K562 (cell line): ENCODE measurements around the gene BTBD2. TPM values are rescaled to one million over a fixed set of nuclear protein-coding genes. Genes with fewer than 3 reads are reported as not detected.

Experiments used
- CREBBP ChIP-seq: IDR thresholded peaks from one replicate; pipeline ENCODE4 v1.6.1; 2012; ENCODE audit warnings: low read depth, mild to moderate bottlenecking, control low read depth, inconsistent platforms, low read length
- ELF4 ChIP-seq: fragments of 450-650 bp; formaldehyde crosslinking; IDR thresholded peaks from 2 replicates; pipeline ENCODE4 v1.4.0; 2022; ENCODE audit warnings: missing genetic modification characterization
- ETV6 ChIP-seq, 3 experiments: fragments of 150-350 bp in 1 of 3; sonication (generic) in 1 of 3; formaldehyde crosslinking in 1 of 3; IDR thresholded peaks; 2 replicates each; pipeline versions ENCODE4 v1.6.1 to v1.8.0; 2014 to 2022; ENCODE audit warnings: borderline replicate concordance in 2 of 3, low read depth in 2 of 3, antibody characterized with exemption in 1 of 3, low read length in 1 of 3, mild to moderate bottlenecking in 1 of 3, missing genetic modification reagents in 1 of 3
- EZH2 ChIP-seq: IDR thresholded peaks from 2 replicates; pipeline ENCODE4 v1.6.1; 2012; ENCODE audit warnings: low read depth, mild to moderate bottlenecking, inconsistent platforms, low read length, borderline replicate concordance
- HMG20B ChIP-seq: fragments of 250-450 bp; sonication (Bioruptor Pico); IDR thresholded peaks from 2 replicates; pipeline ENCODE4 v1.5.0; 2021; ENCODE audit warnings: mild to moderate bottlenecking
- KDM5B ChIP-seq: fragments of 200-600 bp; sonication (generic); IDR thresholded peaks from 2 replicates; pipeline ENCODE4 v1.6.1; 2012; ENCODE audit warnings: low read depth, mild to moderate bottlenecking, moderate library complexity, low read length, control low read depth, inconsistent platforms; ENCODE audit not compliant: insufficient replicate concordance
- NFIC ChIP-seq: fragments of 450-650 bp; IDR thresholded peaks from 2 replicates; pipeline ENCODE4 v1.6.1; 2017; ENCODE audit warnings: mild to moderate bottlenecking, inconsistent platforms
- NR2C1 ChIP-seq, 2 experiments: fragments of 450-650 bp; IDR thresholded peaks; 2 replicates each; pipeline ENCODE4 v1.6.1; 2017; ENCODE audit warnings: mild to moderate bottlenecking in 2 of 2, antibody characterized with exemption in 1 of 2, inconsistent platforms in 1 of 2, missing compliant biosample characterization in 1 of 2, missing genetic modification characterization in 1 of 2
- PATZ1 ChIP-seq: fragments of 250-450 bp; sonication (Bioruptor Pico); IDR thresholded peaks from 2 replicates; pipeline ENCODE4 v1.5.0; 2020; ENCODE audit warnings: mild to moderate bottlenecking, borderline replicate concordance
- PCBP2 ChIP-seq: fragments of 200-400 bp; formaldehyde crosslinking; IDR thresholded peaks from 2 replicates; pipeline ENCODE4 v1.6.1; 2018; ENCODE audit warnings: low read length, low read depth, mild to moderate bottlenecking, moderate library complexity; ENCODE audit not compliant: poor library complexity, severe bottlenecking
- RBM22 ChIP-seq: fragments of 200-400 bp; formaldehyde crosslinking; IDR thresholded peaks from 2 replicates; pipeline ENCODE4 v1.6.1; 2018; ENCODE audit warnings: low read length, low read depth; ENCODE audit not compliant: poor library complexity, severe bottlenecking
- RBM25 ChIP-seq: fragments of 200-400 bp; formaldehyde crosslinking; IDR thresholded peaks from 2 replicates; pipeline ENCODE4 v1.6.1; 2018; ENCODE audit warnings: low read length, low read depth, moderate library complexity; ENCODE audit not compliant: severe bottlenecking
- SMARCA5 ChIP-seq: fragments of 450-650 bp; IDR thresholded peaks from 2 replicates; pipeline ENCODE4 v1.6.1; 2016
- TAF15 ChIP-seq: fragments of 200-400 bp; formaldehyde crosslinking; IDR thresholded peaks from 2 replicates; pipeline ENCODE4 v1.6.1; 2017; ENCODE audit warnings: mild to moderate bottlenecking, low read depth, low read length, moderate library complexity
- ZBTB1 ChIP-seq: sonication (generic); formaldehyde crosslinking; IDR thresholded peaks from 2 replicates; pipeline ENCODE4 v1.8.1; 2023; ENCODE audit warnings: missing genetic modification reagents, low read depth, mild to moderate bottlenecking, borderline replicate concordance
- ZBTB12 ChIP-seq: fragments of 250-450 bp; sonication (Bioruptor Pico); IDR thresholded peaks from 2 replicates; pipeline ENCODE4 v1.4.0; 2020
- ZFP91 ChIP-seq: sonication (generic); formaldehyde crosslinking; IDR thresholded peaks from 2 replicates; pipeline ENCODE4 v1.8.0; 2022; ENCODE audit warnings: mild to moderate bottlenecking, missing genetic modification reagents
- ZNF165 ChIP-seq: fragments of 250-450 bp; sonication (Bioruptor Pico); IDR thresholded peaks from 2 replicates; pipeline ENCODE4 v1.4.0; 2020; ENCODE audit warnings: borderline replicate concordance
- ZNF41 ChIP-seq: fragments of 250-450 bp; sonication (Bioruptor Pico); conservative IDR thresholded peaks from 2 replicates; pipeline ENCODE4 v1.4.0; 2020; ENCODE audit warnings: mild to moderate bottlenecking
- ZNF766 ChIP-seq: fragments of 200-800 bp; sonication (Bioruptor generic); conservative IDR thresholded peaks from 2 replicates; pipeline ENCODE4 v1.6.1; 2016; ENCODE audit warnings: missing genetic modification characterization, missing compliant biosample characterization
- polyA plus RNA-seq, 8 experiments: library from polyadenylated mRNA; depleted of rRNA in 4 of 8; stranded (reverse) in 5 of 8; unstranded in 3 of 8; fragments of >200 nt; fragmentation: Nextera tagmentation in 2 of 8; fragmentation: Illumina TruSeq in 1 of 8; extraction: Ambion mirVana in 2 of 8; extraction: Trizol in 1 of 8; gene quantifications; 2 replicates each; pipeline versions ENCODE4 v1.2.1 to v1.2.3, GENCODE V29; 2011 to 2014; ENCODE audit warnings: inconsistent platforms in 1 of 8, missing spikeins in 1 of 8
- total RNA-seq, 7 experiments: library from RNA; depleted of rRNA in 6 of 7; stranded (reverse); fragments of >200 nt in 6 of 7; fragmentation: Illumina TruSeq in 2 of 7; extraction: Trizol in 2 of 7; gene quantifications; 2 replicates each; pipeline versions ENCODE4 v1.2.1 to v1.2.3, GENCODE V29; 2011 to 2021; ENCODE audit warnings: low replicate concordance in 1 of 7

BTBD2 gene
- total and polyA plus RNA-seq, 9 of the 15 experiments (the other 6 are each of a cell fraction or from before 2014, with no cell fraction given) = 0.10 to 15.6 (median 6.9) TPM

- TF ChIP-seq ETV6 (IDR thresholded peaks at IDR 0.05; ENCODE audit: borderline replicate concordance in 1 of 2, low read depth in 2 of 2, low read length in 1 of 2) (no peak), ETV6 (CRISPR knock-in tag; IDR thresholded peaks at IDR 0.05; ENCODE audit: borderline replicate concordance) (no peak), CREBBP (no peak), KDM5B (no peak), ZFP91 (no peak), SMARCA5 (no peak), NR2C1 (IDR thresholded peaks at IDR 0.05) (no peak), NR2C1 (tag; IDR thresholded peaks at IDR 0.05) (no peak), HMG20B (CRISPR knock-in tag) (no peak), ELF4 (CRISPR knock-in tag) (peak; percentile 24; the same call in 1 of the 2 replicates), ZNF41 (CRISPR knock-in tag) (no peak), ZNF766 (CRISPR knock-in tag) (no peak), RBM25 (peak; percentile 99), ZNF165 (no peak), TAF15 (no peak), PCBP2 (no peak), ZBTB1 (CRISPR knock-in tag) (0 out of 2 replicates have a peak, but pooled peaks have one; percentile 23), EZH2 (no peak), ZBTB12 (CRISPR knock-in tag) (peak; percentile 12; the same call in 1 of the 2 replicates), NFIC (no peak), PATZ1 (CRISPR knock-in tag) (no peak), RBM22 (no peak)
Measured at GRCh38 chr19:2041683-2042484, 26.4 kb upstream of the BTBD2 start (continued).
